H1 (cell line): Measurements from ENCODE around the gene MIEN1. TPM values are rescaled to one million over a fixed set of nuclear protein-coding genes. Genes with fewer than 3 reads are reported as not detected.
"Not testable (repeated sequence)": the region's sequence is repeated elsewhere in the genome, so short reads cannot be mapped to it uniquely, and the experiment has no call there.

Experiments used
- CTCF ChIA-PET: fragments of 300-600 bp; sonication (Branson Sonifier 250); formaldehyde crosslinking; loops from one replicate; lab custom pipeline; 2021; ENCODE audit not compliant: partially characterized antibody; lab: Charles Lee
- POLR2A ChIA-PET: fragments of 300-600 bp; sonication (Branson Sonifier 250); formaldehyde crosslinking; loops from one replicate; lab custom pipeline; 2021; ENCODE audit warnings: inconsistent platforms; ENCODE audit not compliant: partially characterized antibody; lab: Charles Lee
- DNase-seq, 2 experiments: peaks; one replicate each; pipeline versions ENCODE4 v3.0.0 to v3.0.0-alpha.2; 2010 to 2022; ENCODE audit warnings: low spot score in 2 of 2, low read depth in 1 of 2, mixed read lengths in 1 of 2
- FAIRE-seq: peaks from 2 replicates; lab custom pipeline; 2011; peaks lifted over from hg19 to GRCh38; lab: Jason Lieb, UNC
- H2AFZ ChIP-seq: 2 replicates; pipeline ENCODE4 v1.8.1; 2012; ENCODE audit warnings: low read length, inconsistent platforms
- H2AK5ac ChIP-seq: 2 replicates; pipeline ENCODE4 v1.6.1; 2013; ENCODE audit warnings: low read depth, low read length
- H2BK120ac ChIP-seq: replicated peaks from 2 replicates; pipeline ENCODE3; 2013; ENCODE audit warnings: low read depth, low read length, inconsistent platforms
- H2BK12ac ChIP-seq: 2 replicates; pipeline ENCODE4 v1.6.1; 2013; ENCODE audit warnings: low read depth, low read length
- H2BK15ac ChIP-seq: 2 replicates; pipeline ENCODE4 v1.6.1; 2013; ENCODE audit warnings: low read length
- H2BK20ac ChIP-seq: 2 replicates; pipeline ENCODE4 v1.6.1; 2013; ENCODE audit warnings: low read length
- H2BK5ac ChIP-seq: 2 replicates; pipeline ENCODE4 v1.6.1; 2013; ENCODE audit warnings: low read depth, low read length
- H3K14ac ChIP-seq: 2 replicates; pipeline ENCODE4 v1.6.1; 2013; ENCODE audit warnings: inconsistent platforms; ENCODE audit not compliant: insufficient read length
- H3K18ac ChIP-seq: 2 replicates; pipeline ENCODE4 v1.6.1; 2013; ENCODE audit warnings: low read length; ENCODE audit errors: extremely low read depth
- H3K23ac ChIP-seq: 2 replicates; pipeline ENCODE4 v1.6.1; 2013; ENCODE audit warnings: inconsistent platforms; ENCODE audit not compliant: insufficient read length
- H3K23me2 ChIP-seq: 2 replicates; pipeline ENCODE4 v1.6.1; 2013; ENCODE audit warnings: low read depth, low read length
- H3K27ac ChIP-seq: 2 replicates; pipeline ENCODE4 v1.6.1; 2011; ENCODE audit warnings: low read depth, low read length, inconsistent platforms
- H3K27me3 ChIP-seq, 4 experiments: replicated peaks in 1 of 4; 1 replicate in 1 of 4; 2 replicates in 3 of 4; pipeline versions ENCODE4 v1.6.1 to v1.8.1; 2011 to 2013; ENCODE audit warnings: low read length in 3 of 4, mild to moderate bottlenecking in 3 of 4, inconsistent platforms in 2 of 4, mixed read lengths in 2 of 4, moderate library complexity in 1 of 4; ENCODE audit not compliant: control insufficient read depth in 3 of 4, insufficient read depth in 3 of 4; ENCODE audit errors: extremely low read depth in 1 of 4
- H3K36me3 ChIP-seq, 4 experiments: 2 replicates each; pipeline versions ENCODE4 v1.6.1 to v1.8.1; 2011 to 2013; ENCODE audit warnings: mild to moderate bottlenecking in 4 of 4, low read length in 3 of 4, moderate library complexity in 2 of 4, control low read depth in 1 of 4, inconsistent platforms in 1 of 4; ENCODE audit not compliant: insufficient read depth in 4 of 4, control insufficient read depth in 2 of 4
- H3K4ac ChIP-seq: replicated peaks from 2 replicates; pipeline ENCODE3; 2013; ENCODE audit warnings: low read length, low read depth, mixed read lengths, inconsistent platforms; ENCODE audit not compliant: insufficient read length
- H3K4me1 ChIP-seq, 4 experiments: replicated peaks in 1 of 4; 1 replicate in 1 of 4; 2 replicates in 3 of 4; pipeline versions ENCODE4 v1.6.1 to v1.8.1; 2011 to 2013; ENCODE audit warnings: low read length in 3 of 4, inconsistent platforms in 2 of 4, mixed read lengths in 1 of 4; ENCODE audit not compliant: insufficient read depth in 4 of 4, control insufficient read depth in 3 of 4
- H3K4me2 ChIP-seq, 2 experiments: 2 replicates each; pipeline versions ENCODE4 v1.6.1 to v1.8.1; 2011 to 2013; ENCODE audit warnings: low read depth in 2 of 2, low read length in 2 of 2, control low read depth in 1 of 2, inconsistent platforms in 1 of 2, mild to moderate bottlenecking in 1 of 2; ENCODE audit not compliant: insufficient read depth in 1 of 2
- H3K4me3 ChIP-seq, 4 experiments: fragments of 200-600, 300-600 bp in 1 of 4; sonication (generic), shearing (Covaris generic), sonication (Bioruptor Twin) in 1 of 4; 2 replicates each; pipeline versions ENCODE4 v1.5.1 to v1.8.1; 2011 to 2016; ENCODE audit warnings: low read length in 4 of 4, low read depth in 3 of 4, control low read depth in 2 of 4, inconsistent platforms in 2 of 4, mild to moderate bottlenecking in 2 of 4, mixed read lengths in 1 of 4, moderate library complexity in 1 of 4; ENCODE audit not compliant: insufficient read depth in 2 of 4; ENCODE audit errors: extremely low read depth in 1 of 4
- H3K56ac ChIP-seq: replicated peaks from 2 replicates; pipeline ENCODE3; 2013; ENCODE audit warnings: low read depth, mild to moderate bottlenecking, mixed read lengths, low read length, inconsistent platforms; ENCODE audit not compliant: insufficient read length
- H3K79me1 ChIP-seq: 2 replicates; pipeline ENCODE4 v1.6.1; 2013; ENCODE audit warnings: low read depth, low read length, control low read depth
- H3K79me2 ChIP-seq, 2 experiments: 2 replicates each; pipeline versions ENCODE4 v1.6.1 to v1.8.1; 2012 to 2013; ENCODE audit warnings: low read length in 2 of 2, mild to moderate bottlenecking in 2 of 2, inconsistent platforms in 1 of 2; ENCODE audit not compliant: insufficient read depth in 2 of 2, control insufficient read depth in 1 of 2
- H3K9ac ChIP-seq, 4 experiments: replicated peaks in 1 of 4; 1 replicate in 1 of 4; 2 replicates in 3 of 4; pipeline versions ENCODE4 v1.6.1 to v1.8.1; 2011 to 2013; ENCODE audit warnings: low read depth in 3 of 4, low read length in 3 of 4, control low read depth in 2 of 4, mild to moderate bottlenecking in 2 of 4, moderate library complexity in 2 of 4, inconsistent platforms in 1 of 4; ENCODE audit errors: extremely low read depth in 1 of 4
- H3K9me3 ChIP-seq, 2 experiments: 2 replicates each; pipeline versions ENCODE4 v1.6.1 to v1.8.1; 2012 to 2013; ENCODE audit warnings: mild to moderate bottlenecking in 2 of 2, moderate library complexity in 2 of 2, control low read depth in 1 of 2, inconsistent platforms in 1 of 2, low read depth in 1 of 2, low read length in 1 of 2, mixed read lengths in 1 of 2; ENCODE audit not compliant: insufficient read depth in 2 of 2
- H4K20me1 ChIP-seq, 2 experiments: replicated peaks in 1 of 2; 2 replicates each; pipeline versions ENCODE3 to v1.8.1; 2011 to 2013; ENCODE audit warnings: inconsistent platforms in 2 of 2, low read length in 2 of 2, mild to moderate bottlenecking in 1 of 2; ENCODE audit not compliant: insufficient read depth in 2 of 2, control insufficient read depth in 1 of 2
- H4K5ac ChIP-seq: 2 replicates; pipeline ENCODE4 v1.6.1; 2013; ENCODE audit warnings: low read length, low read depth, mixed read lengths, inconsistent platforms; ENCODE audit not compliant: insufficient read length
- H4K8ac ChIP-seq: 2 replicates; pipeline ENCODE4 v1.8.0; 2013; ENCODE audit warnings: mild to moderate bottlenecking, moderate library complexity, low read length, inconsistent platforms; ENCODE audit not compliant: insufficient read depth; ENCODE audit errors: extremely low read depth
- H4K91ac ChIP-seq: replicated peaks from 2 replicates; pipeline ENCODE3; 2013; ENCODE audit warnings: low read length, mixed read lengths, inconsistent platforms; ENCODE audit not compliant: insufficient read length
- WGBS, 2 experiments: shearing (Covaris generic) in 1 of 2; methylation state at CpG; one replicate each; pipeline versions ENCODE4 v1.1.6 to v1.1.7; 2013 to 2015; ENCODE audit warnings: low lambda C conversion rate in 2 of 2, mixed read lengths in 2 of 2, inconsistent platforms in 1 of 2, low coverage in 1 of 2, missing lambda C conversion rate in 1 of 2; ENCODE audit not compliant: insufficient replicate concordance in 2 of 2, insufficient coverage in 1 of 2, insufficient read length in 1 of 2; ENCODE audit errors: extremely low coverage in 1 of 2, missing lambda C conversion rate in 1 of 2; 5-methylcytosine and 5-hydroxymethylcytosine counted together
- polyA plus RNA-seq, 7 experiments: library from polyadenylated mRNA; depleted of rRNA in 3 of 7; stranded (reverse) in 5 of 7; unstranded in 2 of 7; fragments of >200 nt in 5 of 7; fragments of 200-250 nt in 2 of 7; gene quantifications; 1 replicate in 5 of 7; 2 replicates in 1 of 7; 4 replicates in 1 of 7; pipeline versions ENCODE4 v1.2.1 to v1.2.3, GENCODE V29; 2011 to 2013; ENCODE audit warnings: missing spikeins in 2 of 7, mixed read lengths in 2 of 7
- total RNA-seq: library from RNA; stranded (reverse); fragmentation: NEBNext Ultra II Directional; extraction: Animal tissue kit (Norgen Biotek cat#: 25700); gene quantifications from 2 replicates; pipeline ENCODE4 v1.2.1, GENCODE V29; 2021
- TF ChIP-seq, protein P1 (sequence below): IDR thresholded peaks from 2 replicates; pipeline ENCODE4 v1.6.1; 2012; ENCODE audit warnings: low read length, inconsistent platforms

Gene MIEN1
- total and polyA plus RNA-seq, 2 of the 8 experiments (the other 6 are each of a cell fraction or from before 2014, with no cell fraction given): 29.6 to 54.9 TPM

DNA sequence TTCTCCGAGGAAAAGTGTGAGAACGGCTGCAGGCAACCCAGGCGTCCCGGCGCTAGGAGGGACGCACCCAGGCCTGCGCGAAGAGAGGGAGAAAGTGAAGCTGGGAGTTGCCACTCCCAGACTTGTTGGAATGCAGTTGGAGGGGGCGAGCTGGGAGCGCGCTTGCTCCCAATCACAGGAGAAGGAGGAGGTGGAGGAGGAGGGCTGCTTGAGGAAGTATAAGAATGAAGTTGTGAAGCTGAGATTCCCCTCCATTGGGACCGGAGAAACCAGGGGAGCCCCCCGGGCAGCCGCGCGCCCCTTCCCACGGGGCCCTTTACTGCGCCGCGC lies 30.5 kb downstream of the MIEN1 start, which contains the start of gene ERBB2 (continued):
- TF ChIP-seq, protein P1, sequence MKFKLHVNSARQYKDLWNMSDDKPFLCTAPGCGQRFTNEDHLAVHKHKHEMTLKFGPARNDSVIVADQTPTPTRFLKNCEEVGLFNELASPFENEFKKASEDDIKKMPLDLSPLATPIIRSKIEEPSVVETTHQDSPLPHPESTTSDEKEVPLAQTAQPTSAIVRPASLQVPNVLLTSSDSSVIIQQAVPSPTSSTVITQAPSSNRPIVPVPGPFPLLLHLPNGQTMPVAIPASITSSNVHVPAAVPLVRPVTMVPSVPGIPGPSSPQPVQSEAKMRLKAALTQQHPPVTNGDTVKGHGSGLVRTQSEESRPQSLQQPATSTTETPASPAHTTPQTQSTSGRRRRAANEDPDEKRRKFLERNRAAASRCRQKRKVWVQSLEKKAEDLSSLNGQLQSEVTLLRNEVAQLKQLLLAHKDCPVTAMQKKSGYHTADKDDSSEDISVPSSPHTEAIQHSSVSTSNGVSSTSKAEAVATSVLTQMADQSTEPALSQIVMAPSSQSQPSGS: no peak

DNA sequence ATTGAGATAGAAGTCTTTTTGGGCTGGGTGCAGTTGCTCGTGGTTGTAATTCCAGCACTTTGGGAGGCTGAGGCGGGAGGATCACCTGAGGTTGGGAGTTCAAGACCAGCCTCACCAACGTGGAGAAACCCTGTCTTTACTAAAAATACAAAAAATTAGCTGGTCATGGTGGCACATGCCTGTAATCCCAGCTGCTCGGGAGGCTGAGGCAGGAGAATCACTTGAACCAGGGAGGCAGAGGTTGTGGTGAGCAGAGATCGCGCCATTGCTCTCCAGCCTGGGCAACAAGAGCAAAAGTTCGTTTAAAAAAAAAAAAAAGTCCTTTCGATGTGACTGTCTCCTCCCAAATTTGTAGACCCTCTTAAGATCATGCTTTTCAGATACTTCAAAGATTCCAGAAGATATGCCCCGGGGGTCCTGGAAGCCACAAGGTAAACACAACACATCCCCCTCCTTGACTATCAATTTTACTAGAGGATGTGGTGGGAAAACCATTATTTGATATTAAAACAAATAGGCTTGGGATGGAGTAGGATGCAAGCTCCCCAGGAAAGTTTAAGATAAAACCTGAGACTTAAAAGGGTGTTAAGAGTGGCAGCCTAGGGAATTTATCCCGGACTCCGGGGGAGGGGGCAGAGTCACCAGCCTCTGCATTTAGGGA lies 31.0 kb downstream of the MIEN1 start:
- peaks cover 34 to 63% of the 10 kb centered on the region in 2 experiments for H3K79me2 ChIP-seq
- peaks cover 13% of the 10 kb centered on the region for H3K23me2 ChIP-seq
- 0 out of 2 replicates have a peak overlapping the region, but pooled peaks have one; percentile 68 for H3K27ac ChIP-seq
- H2AFZ ChIP-seq, H3K79me1 ChIP-seq, H2BK12ac ChIP-seq, H3K36me3 ChIP-seq, H3K27me3 ChIP-seq, H2BK120ac ChIP-seq, H4K8ac ChIP-seq, H2BK15ac ChIP-seq, H2BK20ac ChIP-seq, H3K14ac ChIP-seq, DNase-seq, H3K4ac ChIP-seq, H3K18ac ChIP-seq, H3K23ac ChIP-seq, H3K9me3 ChIP-seq, FAIRE-seq, H2AK5ac ChIP-seq: not testable (repeated sequence)
- H3K56ac ChIP-seq: peak overlapping the region; percentile 5
- POLR2A ChIA-PET: interaction anchor here (0.8 to 38.1 kb wide), 14 partner anchors 16 to 103 kb away, joined by 3 to 708 read pairs (median 4); partner anchors contain the start of genes MIEN1, PGAP3, PNMT and STARD3
- H2BK5ac ChIP-seq: peak overlapping the region; percentile 37; the same call in 1 of the 2 replicates
- CTCF ChIA-PET: interaction anchor here (0.7 to 52.4 kb wide), 14 partner anchors 9 to 124 kb away, joined by 3 to 1885 read pairs (median 4); partner anchors contain the start of genes MIEN1, PGAP3, PNMT and PPP1R1B
- peak overlapping the region; percentile 60 for H4K5ac ChIP-seq
- H3K4me3 ChIP-seq: peak overlapping the region; percentile 78 to 98 (median 89)
- peak overlapping the region; percentile 67 for H4K91ac ChIP-seq
- H4K20me1 ChIP-seq: peaks cover 8 to 10% of the 10 kb centered on the region in 2 experiments
- H3K9ac ChIP-seq: peak overlapping the region in 3 of 4 experiments; percentile 55 to 74 (median 70); a peak in 3 of 7 replicates
- peaks cover 25 to 48% (median 34%) of the 10 kb centered on the region in 4 experiments for H3K4me1 ChIP-seq
- H3K4me2 ChIP-seq: peak overlapping the region; percentile 88 to 94
- WGBS, 2 experiments: 52% methylated on average over 11 of the region's 11 CpGs; no CpG with 5 or more reads in 1 of the 2 experiments
